ENCODE data around the gene PDZD2.

PDZD2 gene

DNA sequence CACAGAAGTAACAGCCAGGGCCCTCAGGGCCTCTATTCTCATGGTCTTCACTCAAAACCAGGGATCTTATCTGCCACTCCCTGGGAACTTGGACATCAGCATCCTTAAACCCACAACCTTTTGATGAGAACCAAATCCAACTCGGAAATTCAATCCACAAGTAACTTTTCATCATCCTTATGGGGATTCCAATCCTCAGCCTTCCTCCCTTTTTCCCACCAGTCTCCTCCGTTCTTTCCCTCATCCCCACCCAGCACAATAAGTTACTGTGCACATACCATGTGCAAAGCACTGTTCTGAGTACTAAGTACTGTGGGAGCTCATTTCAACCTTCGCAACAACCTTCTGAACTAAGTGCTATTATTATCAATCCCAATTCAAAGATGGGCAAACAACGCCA lies 518.1 kb downstream of the PDZD2 start:
- no peak for DNase-seq

DNA sequence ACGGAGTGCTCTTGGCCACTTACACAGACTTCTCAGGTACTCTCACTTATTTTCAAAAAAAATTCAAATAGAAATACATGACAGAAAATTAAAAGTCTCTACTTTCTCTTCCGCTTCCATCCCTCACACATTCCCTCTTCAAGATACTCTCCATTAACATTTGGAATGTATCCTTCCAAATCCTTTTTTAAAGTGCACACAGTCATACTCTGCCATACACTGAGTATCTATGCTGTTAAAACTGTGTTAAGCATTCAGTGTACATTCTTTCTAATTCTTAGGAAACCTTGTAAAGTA lies 519.7 kb downstream of the PDZD2 start:
- DNase-seq: no peak

DNA sequence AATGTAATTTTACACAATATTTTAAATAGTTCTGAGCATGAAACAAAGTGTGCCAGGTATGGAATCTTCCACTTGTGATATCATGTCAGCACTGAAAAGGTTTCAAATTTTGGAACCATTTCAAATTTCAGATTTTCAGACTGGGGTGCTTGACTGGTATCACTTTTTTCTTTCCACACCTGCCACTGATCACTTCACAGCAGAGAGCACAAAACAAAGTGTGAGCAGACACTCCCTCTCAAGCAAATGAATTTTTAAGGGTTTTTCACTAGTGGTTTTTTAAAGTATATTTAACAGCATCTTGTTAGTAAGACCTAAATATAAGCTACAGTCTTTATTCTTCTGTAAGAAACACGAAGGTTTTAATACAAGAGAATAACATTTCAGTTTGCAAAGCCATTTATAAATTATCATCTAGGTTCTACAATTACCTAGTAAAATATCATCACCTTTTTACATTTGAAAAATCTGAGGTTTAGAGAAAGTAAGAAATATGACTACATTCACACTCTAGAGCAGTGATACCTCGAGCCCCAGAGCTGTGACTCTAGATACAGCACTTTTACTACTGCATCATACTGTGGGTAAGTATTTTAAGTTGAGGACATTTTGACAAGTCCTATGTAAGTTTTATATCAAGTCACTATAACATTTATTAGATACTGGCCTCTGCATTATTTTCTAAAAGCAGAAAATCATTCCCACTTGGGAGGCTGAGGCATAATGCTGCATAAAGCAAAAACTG lies 520.6 kb downstream of the PDZD2 start:
- DNase-seq: no peak

DNA sequence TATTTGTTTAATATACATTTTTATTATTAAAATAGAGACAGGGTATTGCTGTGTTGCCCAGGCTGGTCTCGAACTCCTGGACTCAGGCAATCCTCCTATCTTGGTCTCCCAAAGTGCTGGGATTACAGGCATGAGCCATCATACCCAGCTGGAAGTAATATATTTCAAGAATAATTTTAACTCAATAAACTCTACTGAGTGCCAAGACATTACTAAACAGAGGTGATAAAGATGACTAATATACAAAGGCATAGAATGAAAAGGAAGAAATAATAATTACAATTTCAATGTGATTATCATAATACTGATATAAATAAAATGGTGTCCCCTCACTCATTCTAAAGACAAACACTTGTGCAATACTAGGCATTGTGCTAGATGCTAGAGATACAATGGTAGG lies 521.3 kb downstream of the PDZD2 start:
- DNase-seq: no peak
